HepG2 (cell line): ENCODE measurements around the gene CRK. TPM values are rescaled to one million over a fixed set of nuclear protein-coding genes. Genes with fewer than 3 reads are reported as not detected.

Source experiments
- ATAC-seq: fragments of 200-7000 bp; cut with Tn5 transposase; 3 replicates; pipeline ENCODE4 v1.9.1; 2020; ENCODE audit warnings: mild to moderate bottlenecking, moderate library complexity
- BruUV-seq: library from RNA; stranded (reverse); fragments of 400-500 nt; replicated peaks from 2 replicates; lab custom pipeline; 2021; lab: Mats Ljungman, UMichigan
- CTCF ChIA-PET: fragments of 300-600 bp; formaldehyde crosslinking; extraction: SDS; loops from one replicate; lab custom pipeline; 2021; ENCODE audit warnings: low total read pairs, inconsistent platforms, low intra/inter-chr PET ratio; lab: Yijun Ruan, JAX
- POLR2A ChIA-PET: fragments of 350-600 bp; sonication (Branson Sonifier 250); formaldehyde crosslinking; loops from one replicate; lab custom pipeline; 2020; ENCODE audit warnings: antibody characterized with exemption, inconsistent platforms; lab: Yijun Ruan, JAX
- DNase-seq: peaks from one replicate; pipeline ENCODE4 v3.0.0-alpha.2; 2015; ENCODE audit warnings: low spot score
- FAIRE-seq: peaks from 3 replicates; lab custom pipeline; 2011; peaks lifted over from hg19 to GRCh38; lab: Jason Lieb, UNC
- H2AFZ ChIP-seq: one replicate; pipeline ENCODE4 v1.6.1; 2011; ENCODE audit warnings: low read length, inconsistent platforms
- H3K27ac ChIP-seq: fragments of 300-600 bp; 3 replicates; pipeline ENCODE4 v1.8.0; 2011; ENCODE audit warnings: mixed run types, mild to moderate bottlenecking, mixed read lengths, low read length, inconsistent platforms; ENCODE audit not compliant: insufficient read depth; ENCODE audit errors: extremely low read length
- H3K27me3 ChIP-seq, 2 experiments: fragments of 200-600 bp in 1 of 2; 2 replicates in 1 of 2; 3 replicates in 1 of 2; pipeline versions ENCODE4 v1.6.0 to v1.8.0; 2011; ENCODE audit warnings: low read length in 2 of 2, mild to moderate bottlenecking in 2 of 2, moderate library complexity in 2 of 2, inconsistent platforms in 1 of 2; ENCODE audit not compliant: insufficient read depth in 2 of 2, control insufficient read depth in 1 of 2
- H3K36me3 ChIP-seq, 2 experiments: fragments of 200-600 bp in 1 of 2; replicated peaks in 1 of 2; 2 replicates in 1 of 2; 3 replicates in 1 of 2; pipeline versions ENCODE4 v1.5.1 to v1.8.0; 2011; ENCODE audit warnings: low read length in 2 of 2, inconsistent platforms in 1 of 2; ENCODE audit not compliant: insufficient read depth in 2 of 2, control insufficient read depth in 1 of 2
- H3K4me1 ChIP-seq: 2 replicates; pipeline ENCODE4 v1.5.1; 2012; ENCODE audit warnings: low read length, inconsistent platforms; ENCODE audit not compliant: insufficient read depth
- H3K4me2 ChIP-seq: 2 replicates; pipeline ENCODE4 v1.6.0; 2011; ENCODE audit warnings: low read depth, low read length, inconsistent platforms
- H3K4me3 ChIP-seq, 3 experiments: fragments of 200-600 bp in 1 of 3; sonication (generic), shearing (Covaris generic) in 1 of 3; replicated peaks in 1 of 3; 2 replicates each; pipeline ENCODE4 v1.5.1; 2011 to 2016; ENCODE audit warnings: low read length in 3 of 3, inconsistent platforms in 2 of 3, low read depth in 2 of 3, mild to moderate bottlenecking in 2 of 3, control low read depth in 1 of 3, mixed read lengths in 1 of 3; ENCODE audit not compliant: insufficient read depth in 1 of 3
- H3K79me2 ChIP-seq: one replicate; pipeline ENCODE4 v1.6.1; 2011; ENCODE audit warnings: low read length, inconsistent platforms; ENCODE audit not compliant: insufficient read depth
- H3K9ac ChIP-seq: 2 replicates; pipeline ENCODE4 v1.6.0; 2011; ENCODE audit warnings: mild to moderate bottlenecking, low read depth, low read length, inconsistent platforms; ENCODE audit not compliant: insufficient read depth
- H3K9me3 ChIP-seq: 2 replicates; pipeline ENCODE4 v1.5.1; 2012; ENCODE audit warnings: mild to moderate bottlenecking, low read length
- H4K20me1 ChIP-seq: 2 replicates; pipeline ENCODE4 v1.6.0; 2011; ENCODE audit warnings: inconsistent platforms, mild to moderate bottlenecking, low read length, moderate library complexity; ENCODE audit not compliant: insufficient read depth
- BHLHE40 ChIP-seq: IDR thresholded peaks from 2 replicates; pipeline ENCODE4 v1.6.1; 2011; ENCODE audit warnings: low read length, improper control_type of control experiment
- CEBPB ChIP-seq: IDR thresholded peaks from 2 replicates; pipeline ENCODE4 v1.6.1; 2011; ENCODE audit warnings: low read depth, low read length, improper control_type of control experiment, borderline replicate concordance
- CEBPG ChIP-seq: IDR thresholded peaks from 2 replicates; pipeline ENCODE4 v1.6.1; 2016
- CREB1 ChIP-seq, 2 experiments: fragments of 450-650 bp in 1 of 2; IDR thresholded peaks; 2 replicates each; pipeline ENCODE4 v1.6.1; 2016 to 2017; ENCODE audit warnings: control low read depth in 1 of 2, mild to moderate bottlenecking in 1 of 2, missing compliant biosample characterization in 1 of 2, missing genetic modification characterization in 1 of 2
- ESRRA ChIP-seq: sonication (generic); formaldehyde crosslinking; IDR thresholded peaks from 2 replicates; pipeline ENCODE4 v1.5.1; 2020; ENCODE audit warnings: mild to moderate bottlenecking, low read depth, missing genetic modification reagents
- GPBP1L1 ChIP-seq: sonication (generic); formaldehyde crosslinking; IDR thresholded peaks from 2 replicates; pipeline ENCODE4 v1.5.0; 2020; ENCODE audit warnings: mild to moderate bottlenecking, missing genetic modification reagents
- KAT8 ChIP-seq: IDR thresholded peaks from 2 replicates; pipeline ENCODE4 v1.6.1; 2016; ENCODE audit warnings: missing genetic modification reagents, missing compliant biosample characterization
- NR2F1 ChIP-seq, 2 experiments: fragments of 450-650 bp in 1 of 2; formaldehyde crosslinking in 1 of 2; IDR thresholded peaks; 2 replicates each; pipeline versions ENCODE4 v1.5.0 to v1.6.1; 2016 to 2020; ENCODE audit warnings: mild to moderate bottlenecking in 1 of 2, missing compliant biosample characterization in 1 of 2, missing genetic modification reagents in 1 of 2, moderate library complexity in 1 of 2
- PITX1 ChIP-seq: sonication (generic); formaldehyde crosslinking; IDR thresholded peaks from 2 replicates; pipeline ENCODE4 v1.5.1; 2020; ENCODE audit warnings: mild to moderate bottlenecking, missing genetic modification reagents
- PPARG ChIP-seq: conservative IDR thresholded peaks from 2 replicates; pipeline ENCODE4 v1.6.1; 2016; ENCODE audit warnings: missing biosample characterization, missing genetic modification reagents
- RFXANK ChIP-seq: IDR thresholded peaks from 2 replicates; pipeline ENCODE4 v1.6.1; 2016
- SUZ12 ChIP-seq: fragments of 150-350 bp; IDR thresholded peaks from 2 replicates; pipeline ENCODE4 v1.6.1; 2014; ENCODE audit warnings: low read depth, low read length
- U2AF1 ChIP-seq: fragments of 200-400 bp; formaldehyde crosslinking; optimal IDR thresholded peaks from 2 replicates; pipeline ENCODE3; 2017; ENCODE audit warnings: mild to moderate bottlenecking, low read depth, low read length
- ZFYVE20 ChIP-seq: sonication (generic); formaldehyde crosslinking; IDR thresholded peaks from 2 replicates; pipeline ENCODE4 v1.8.0; 2023; ENCODE audit warnings: low read depth, mild to moderate bottlenecking, moderate library complexity, missing genetic modification reagents, borderline replicate concordance
- ZNF441 ChIP-seq: sonication (generic); formaldehyde crosslinking; IDR thresholded peaks from 2 replicates; pipeline ENCODE4 v1.7.0; 2021; ENCODE audit warnings: missing genetic modification reagents, borderline replicate concordance
- ZNF687 ChIP-seq: sonication (generic); formaldehyde crosslinking; IDR thresholded peaks from 2 replicates; pipeline ENCODE4 v1.5.1; 2020; ENCODE audit warnings: mild to moderate bottlenecking, missing genetic modification reagents, moderate library complexity
- ZNF792 ChIP-seq: IDR thresholded peaks from 2 replicates; pipeline ENCODE4 v1.6.1; 2016
- ZNF883 ChIP-seq: sonication (generic); formaldehyde crosslinking; IDR thresholded peaks from 2 replicates; pipeline ENCODE4 v1.5.1; 2020; ENCODE audit warnings: mild to moderate bottlenecking, missing genetic modification reagents; ENCODE audit errors: not compliant biosample characterization
- WGBS: methylation state at CpG from one replicate; pipeline ENCODE4 v1.1.6; 2017; ENCODE audit warnings: low lambda C conversion rate; 5-methylcytosine and 5-hydroxymethylcytosine counted together
- in situ Hi-C: cut with HindIII; loops from 2 replicates; pipeline ENCODE4 v1.10.0; 2017; ENCODE audit warnings: low pct_unique_long_range_greater_than_20kb; ENCODE audit not compliant: extremely low pct_ligation_motif_present
- intact Hi-C: fragments of 100-400 bp; cut with micrococcal nuclease; formaldehyde crosslinking; loops from one replicate; pipeline ENCODE4 v1.10.0; 2022; ENCODE audit not compliant: unreplicated experiment
- polyA plus RNA-seq, 8 experiments: library from polyadenylated mRNA; depleted of rRNA in 3 of 8; stranded (reverse) in 7 of 8; unstranded in 1 of 8; fragments of >200 nt; fragmentation: Illumina TruSeq in 4 of 8; extraction: Trizol in 4 of 8; gene quantifications; 2 replicates each; pipeline versions ENCODE4 v1.2.1 to v1.2.3, GENCODE V29; 2011 to 2016; ENCODE audit warnings: low read depth in 4 of 8, missing spikeins in 1 of 8, mixed read lengths in 1 of 8; ENCODE audit not compliant: insufficient read depth in 1 of 8
- total RNA-seq, 5 experiments: library from RNA; depleted of rRNA; stranded (reverse); fragments of >200 nt; fragmentation: Illumina TruSeq; extraction: Trizol; gene quantifications; 2 replicates each; pipeline ENCODE4 v1.2.3, GENCODE V29; 2016; ENCODE audit warnings: low read depth in 1 of 5

Gene CRK
- total and polyA plus RNA-seq, 2 of the 13 experiments (the other 11 are each of a cell fraction or from before 2014, with no cell fraction given) = 47.4 to 54.2 TPM

GRCh38 chr17:1412185-1413110 is 43.6 kb downstream of the CRK start:
- Histone ChIP-seq H3K9ac (no peak overlapping the region), H3K4me2 (peak overlapping the region; percentile 64), H2AFZ (no peak overlapping the region), H4K20me1 (no peaks in the 10 kb centered on the region), H3K4me3 (peak overlapping the region; percentile 15 to 58 (median 31); a peak in 4 of 6 replicates), H3K27me3 (no peaks in the 10 kb centered on the region), H3K27ac (peak overlapping the region; percentile 31), H3K79me2 (no peaks in the 10 kb centered on the region), H3K4me1 (peaks cover 36% of the 10 kb centered on the region), H3K36me3 (no peaks in the 10 kb centered on the region), H3K9me3 (no peaks in the 10 kb centered on the region)
- no TSS peak for BruUV-seq
- 25% methylated on average over 24 of the region's 27 CpGs for WGBS
- peak; percentile 21 for DNase-seq
- POLR2A ChIA-PET = no interaction called here
- peak; percentile 63 for ATAC-seq
- FAIRE-seq = no peak
- in situ Hi-C loops = no loop called here
- intact Hi-C loops = loop anchor here (10.0 kb wide), 1 partner anchor 48 kb away; no protein-coding TSS in a partner anchor
- CTCF ChIA-PET = no interaction called here
- TF ChIP-seq SUZ12 = no peak
- no peak for TF ChIP-seq BHLHE40
- TF ChIP-seq CREB1 (IDR thresholded peaks at IDR 0.05) = peak; percentile 41; the same call in 1 of the 2 replicates
- no peak for TF ChIP-seq CREB1 (CRISPR knock-in tag; IDR thresholded peaks at IDR 0.05)
- no peak for TF ChIP-seq ZFYVE20
- TF ChIP-seq PITX1 (CRISPR knock-in tag) = 0 out of 2 replicates have a peak, but pooled peaks have one; percentile 8
- TF ChIP-seq GPBP1L1 = no peak
- peak; percentile 31; the same call in 1 of the 2 replicates for TF ChIP-seq ZNF687 (CRISPR knock-in tag)
- no peak for TF ChIP-seq PPARG
- TF ChIP-seq ESRRA (CRISPR knock-in tag) = 0 out of 2 replicates have a peak, but pooled peaks have one; percentile 8
- peak; percentile 72; the same call in 1 of the 2 replicates for TF ChIP-seq CEBPB
- TF ChIP-seq U2AF1 = no peak
- TF ChIP-seq ZNF883 (CRISPR knock-in tag) = peak; percentile 4
- no peak for TF ChIP-seq RFXANK
- peak; percentile 70 for TF ChIP-seq CEBPG (CRISPR knock-in tag)
- peak; percentile 90 for TF ChIP-seq ZNF441
- TF ChIP-seq ZNF792 (CRISPR knock-in tag) = 0 out of 2 replicates have a peak, but pooled peaks have one; percentile 7
- TF ChIP-seq KAT8 (CRISPR knock-in tag) = no peak
- peak in 1 of 2 experiments; percentile 6; a peak in 1 of 4 replicates for TF ChIP-seq NR2F1 (CRISPR knock-in tag; IDR thresholded peaks at IDR 0.05)
